Astrocyte of the cerebellum (primary cell): ENCODE measurements around the gene GRK4.
"Not testable (repeated sequence)": the region's sequence is repeated elsewhere in the genome, so short reads cannot be mapped to it uniquely, and the experiment has no call there.

ENCODE experiments used
- DNase-seq: peaks from one replicate; pipeline ENCODE4 v3.0.0-alpha.2; 2011; ENCODE audit warnings: low read depth
- H3K4me3 ChIP-seq: 2 replicates; pipeline ENCODE4 v1.5.1; 2011; ENCODE audit warnings: mild to moderate bottlenecking, low read depth, low read length, moderate library complexity
- in situ Hi-C: cut with HindIII; loops from 2 replicates; pipeline ENCODE4 v1.10.0; 2017; ENCODE audit warnings: low sequenced_read_pairs
- TF ChIP-seq, protein P1 (sequence below): IDR thresholded peaks from 2 replicates; pipeline ENCODE4 v1.5.1; 2012; ENCODE audit warnings: low read length, low read depth, moderate library complexity, mild to moderate bottlenecking; ENCODE audit errors: missing control alignments

GRK4 gene

GRCh38 chr4:2935762-2936743 lies 27.3 kb upstream of the GRK4 start:
- DNase-seq, result no peak
- peak overlapping the region; percentile 91 for H3K4me3 ChIP-seq
- TF ChIP-seq, protein P1, sequence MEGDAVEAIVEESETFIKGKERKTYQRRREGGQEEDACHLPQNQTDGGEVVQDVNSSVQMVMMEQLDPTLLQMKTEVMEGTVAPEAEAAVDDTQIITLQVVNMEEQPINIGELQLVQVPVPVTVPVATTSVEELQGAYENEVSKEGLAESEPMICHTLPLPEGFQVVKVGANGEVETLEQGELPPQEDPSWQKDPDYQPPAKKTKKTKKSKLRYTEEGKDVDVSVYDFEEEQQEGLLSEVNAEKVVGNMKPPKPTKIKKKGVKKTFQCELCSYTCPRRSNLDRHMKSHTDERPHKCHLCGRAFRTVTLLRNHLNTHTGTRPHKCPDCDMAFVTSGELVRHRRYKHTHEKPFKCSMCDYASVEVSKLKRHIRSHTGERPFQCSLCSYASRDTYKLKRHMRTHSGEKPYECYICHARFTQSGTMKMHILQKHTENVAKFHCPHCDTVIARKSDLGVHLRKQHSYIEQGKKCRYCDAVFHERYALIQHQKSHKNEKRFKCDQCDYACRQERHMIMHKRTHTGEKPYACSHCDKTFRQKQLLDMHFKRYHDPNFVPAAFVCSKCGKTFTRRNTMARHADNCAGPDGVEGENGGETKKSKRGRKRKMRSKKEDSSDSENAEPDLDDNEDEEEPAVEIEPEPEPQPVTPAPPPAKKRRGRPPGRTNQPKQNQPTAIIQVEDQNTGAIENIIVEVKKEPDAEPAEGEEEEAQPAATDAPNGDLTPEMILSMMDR, result no peak
- in situ Hi-C loops, result loop anchor here (5.0 kb wide), 1 partner anchor 56 kb away; no protein-coding TSS in a partner anchor

DNA sequence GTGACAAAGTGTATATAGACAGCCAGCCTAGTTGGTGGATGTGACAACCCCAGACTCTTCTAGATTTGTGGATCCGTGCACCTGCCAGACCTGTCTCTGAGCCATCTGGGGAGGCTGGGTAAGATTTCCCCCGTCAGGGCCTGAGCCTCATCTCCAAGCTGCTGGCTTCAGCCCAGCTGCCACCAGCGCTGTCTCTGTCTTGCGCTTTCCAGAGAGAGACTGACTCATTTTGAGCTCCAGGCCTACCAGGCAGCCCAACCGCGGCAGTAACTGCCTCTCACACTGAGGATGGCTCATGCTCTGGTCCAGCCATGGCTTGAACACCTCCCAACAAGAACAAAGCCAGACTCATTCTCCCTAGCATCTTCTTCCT lies 26.6 kb upstream of the GRK4 start:
- in situ Hi-C loops, result loop anchor here (5.0 kb wide), 1 partner anchor 56 kb away; no protein-coding TSS in a partner anchor
- no peak for DNase-seq
- TF ChIP-seq, protein P1, result no peak

GRCh38 chr4:2937146-2937857 lies 26.1 kb upstream of the GRK4 start:
- TF ChIP-seq, protein P1, result no peak
- in situ Hi-C loops, result loop anchor here (5.0 kb wide), 1 partner anchor 55 kb away; no protein-coding TSS in a partner anchor
- DNase-seq, result no peak
- no peak overlapping the region for H3K4me3 ChIP-seq

More for the DNA sequence above, 26.6 kb upstream of the GRK4 start:
- no peak overlapping the region for H3K4me3 ChIP-seq

- TF ChIP-seq, protein P1, result no peak
- H3K4me3 ChIP-seq, result no peak overlapping the region
- DNase-seq, result no peak
- in situ Hi-C loops, result loop anchor here (5.0 kb wide), 1 partner anchor 54 kb away; no protein-coding TSS in a partner anchor
Measured at GRCh38 chr4:2937986-2938385, 25.4 kb upstream of the GRK4 start.

- not testable (repeated sequence) for DNase-seq, H3K4me3 ChIP-seq
- in situ Hi-C loops, result loop anchor here (5.0 kb wide), 1 partner anchor 54 kb away; no protein-coding TSS in a partner anchor
Measured at GRCh38 chr4:2938411-2938810, 25.0 kb upstream of the GRK4 start.

- in situ Hi-C loops, result loop anchor here (5.0 kb wide), 1 partner anchor 53 kb away; no protein-coding TSS in a partner anchor
- TF ChIP-seq, protein P1, result no peak
- DNase-seq, result no peak
- no peak overlapping the region for H3K4me3 ChIP-seq
Measured at GRCh38 chr4:2938906-2939305, 24.5 kb upstream of the GRK4 start.
